ENCODE data around the gene NCOR1. TPM values are rescaled to one million over a fixed set of nuclear protein-coding genes. Genes with fewer than 3 reads are reported as not detected.

NCOR1 gene
- total RNA-seq, 2 experiments from 2014 or later, result 118 TPM

DNA sequence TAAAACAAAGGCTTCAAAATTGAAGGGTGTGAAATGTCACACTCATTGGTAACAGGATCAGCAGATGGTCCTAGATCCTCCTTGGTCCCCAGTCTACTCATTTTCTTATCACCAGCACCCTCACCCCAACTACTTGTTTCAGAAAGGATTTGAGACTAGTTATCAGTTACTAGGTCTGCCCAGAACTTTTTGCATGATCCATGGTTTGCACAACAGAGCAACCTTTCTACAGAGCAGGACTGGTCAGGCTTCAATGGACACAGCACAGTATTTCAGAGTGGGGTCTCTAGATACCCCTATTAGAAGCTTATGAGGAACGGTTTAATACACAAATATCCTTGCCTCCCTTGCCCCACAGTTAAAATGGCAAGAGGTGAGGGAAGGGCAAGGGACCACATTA, 190.1 kb downstream of the NCOR1 start:
- no peaks in the 10 kb centered on the region for H3K27me3 ChIP-seq (ENCODE audit: control insufficient read depth in 1 of 2, insufficient read depth in 2 of 2, low read length in 2 of 2)
- POLR2A ChIA-PET, result interaction anchor here (1.3 kb wide), 1 partner anchor 13 kb away, joined by 4 read pairs; no protein-coding TSS in a partner anchor
- Mint-ChIP-seq H3K36me3 (ENCODE audit: low read depth) (peaks cover 93% of the 10 kb centered on the region), H3K9me3 (no peaks in the 10 kb centered on the region), H3K27me3 (no peaks in the 10 kb centered on the region), H3K4me3 (no peak overlapping the region), H3K4me1 (ENCODE audit: low read depth) (peaks cover 29% of the 10 kb centered on the region), H3K27ac (no peak overlapping the region)
- peaks cover 75% of the 10 kb centered on the region for H3K36me3 ChIP-seq (ENCODE audit: insufficient read depth, low read length)
- no peaks in the 10 kb centered on the region for H3K9me3 ChIP-seq (ENCODE audit: control insufficient read depth in 1 of 2, insufficient read depth in 1 of 2, low read length in 2 of 2)
- DNase-seq (no peak), ATAC-seq (ENCODE audit: poor library complexity) (no peak)
- intact Hi-C loops (cut with DNase I, micrococcal nuclease), result no loop called here
- TF ChIP-seq, protein P1, sequence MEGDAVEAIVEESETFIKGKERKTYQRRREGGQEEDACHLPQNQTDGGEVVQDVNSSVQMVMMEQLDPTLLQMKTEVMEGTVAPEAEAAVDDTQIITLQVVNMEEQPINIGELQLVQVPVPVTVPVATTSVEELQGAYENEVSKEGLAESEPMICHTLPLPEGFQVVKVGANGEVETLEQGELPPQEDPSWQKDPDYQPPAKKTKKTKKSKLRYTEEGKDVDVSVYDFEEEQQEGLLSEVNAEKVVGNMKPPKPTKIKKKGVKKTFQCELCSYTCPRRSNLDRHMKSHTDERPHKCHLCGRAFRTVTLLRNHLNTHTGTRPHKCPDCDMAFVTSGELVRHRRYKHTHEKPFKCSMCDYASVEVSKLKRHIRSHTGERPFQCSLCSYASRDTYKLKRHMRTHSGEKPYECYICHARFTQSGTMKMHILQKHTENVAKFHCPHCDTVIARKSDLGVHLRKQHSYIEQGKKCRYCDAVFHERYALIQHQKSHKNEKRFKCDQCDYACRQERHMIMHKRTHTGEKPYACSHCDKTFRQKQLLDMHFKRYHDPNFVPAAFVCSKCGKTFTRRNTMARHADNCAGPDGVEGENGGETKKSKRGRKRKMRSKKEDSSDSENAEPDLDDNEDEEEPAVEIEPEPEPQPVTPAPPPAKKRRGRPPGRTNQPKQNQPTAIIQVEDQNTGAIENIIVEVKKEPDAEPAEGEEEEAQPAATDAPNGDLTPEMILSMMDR (IDR thresholded peaks at IDR 0.05), result no peak
- CTCF ChIA-PET, result interaction anchor here (1.3 kb wide), 1 partner anchor 12 kb away, joined by 4 read pairs; no protein-coding TSS in a partner anchor
- no peaks in the 10 kb centered on the region for H3K4me1 ChIP-seq (ENCODE audit: insufficient read depth, low read length)
- H3K27ac ChIP-seq (ENCODE audit: low read depth in 1 of 2, low read length in 2 of 2), result no peak overlapping the region
- H3K4me3 ChIP-seq (ENCODE audit: low read length), result no peak overlapping the region

- Histone ChIP-seq H3K27ac (ENCODE audit: low read depth in 1 of 2, low read length in 2 of 2) (no peak overlapping the region), H3K27me3 (ENCODE audit: control insufficient read depth in 1 of 2, insufficient read depth in 2 of 2, low read length in 2 of 2) (no peaks in the 10 kb centered on the region), H3K4me1 (ENCODE audit: insufficient read depth, low read length) (no peaks in the 10 kb centered on the region), H3K4me3 (ENCODE audit: low read length) (no peak overlapping the region), H3K9me3 (ENCODE audit: control insufficient read depth in 1 of 2, insufficient read depth in 1 of 2, low read length in 2 of 2) (no peaks in the 10 kb centered on the region), H3K36me3 (ENCODE audit: insufficient read depth, low read length) (peaks cover 70% of the 10 kb centered on the region)
- H3K4me3 Mint-ChIP-seq, result no peak overlapping the region
- peaks cover 29% of the 10 kb centered on the region for H3K4me1 Mint-ChIP-seq (ENCODE audit: low read depth)
- peaks cover 91% of the 10 kb centered on the region for H3K36me3 Mint-ChIP-seq (ENCODE audit: low read depth)
- TF ChIP-seq, protein P1 (IDR thresholded peaks at IDR 0.05), result no peak
- H3K27me3 Mint-ChIP-seq, result no peaks in the 10 kb centered on the region
- ChIA-PET CTCF (interaction anchor here (0.5 kb wide), 1 partner anchor 25 kb away, joined by 3 read pairs; no protein-coding TSS in a partner anchor), POLR2A (no interaction called here)
- intact Hi-C loops (cut with DNase I, micrococcal nuclease), result no loop called here
- H3K9me3 Mint-ChIP-seq, result no peaks in the 10 kb centered on the region
- ATAC-seq (ENCODE audit: poor library complexity), result no peak
- peak overlapping the region; percentile 41 for H3K27ac Mint-ChIP-seq
- no peak for DNase-seq
Observed at GRCh38 chr17:16023881-16024280, 191.5 kb downstream of the NCOR1 start.

- Mint-ChIP-seq H3K4me1 (ENCODE audit: low read depth) (peaks cover 20% of the 10 kb centered on the region), H3K36me3 (ENCODE audit: low read depth) (peaks cover 82% of the 10 kb centered on the region), H3K4me3 (no peak overlapping the region), H3K27ac (peak overlapping the region; percentile 50), H3K27me3 (no peaks in the 10 kb centered on the region), H3K9me3 (no peaks in the 10 kb centered on the region)
- H3K4me3 ChIP-seq (ENCODE audit: low read length), result no peak overlapping the region
- H3K27me3 ChIP-seq (ENCODE audit: control insufficient read depth in 1 of 2, insufficient read depth in 2 of 2, low read length in 2 of 2), result no peaks in the 10 kb centered on the region
- TF ChIP-seq, protein P1 (IDR thresholded peaks at IDR 0.05), result no peak
- ATAC-seq (ENCODE audit: poor library complexity), result no peak
- POLR2A ChIA-PET, result no interaction called here
- CTCF ChIA-PET, result no interaction called here
- no peaks in the 10 kb centered on the region for H3K9me3 ChIP-seq (ENCODE audit: control insufficient read depth in 1 of 2, insufficient read depth in 1 of 2, low read length in 2 of 2)
- no peak for DNase-seq
- no peaks in the 10 kb centered on the region for H3K4me1 ChIP-seq (ENCODE audit: insufficient read depth, low read length)
- H3K36me3 ChIP-seq (ENCODE audit: insufficient read depth, low read length), result peaks cover 42% of the 10 kb centered on the region
- intact Hi-C loops (cut with DNase I, micrococcal nuclease), result no loop called here
- H3K27ac ChIP-seq (ENCODE audit: low read depth in 1 of 2, low read length in 2 of 2), result peak overlapping the region in 1 of 2 donors; percentile 13
Observed at GRCh38 chr17:16019347-16019746, 196.0 kb downstream of the NCOR1 start.
